Measurements from ENCODE around the gene NOP53.

Gene NOP53

GRCh38 chr19:47749326-47749725 lies 4.0 kb downstream of the NOP53 start:
- ChIA-PET CTCF (interaction anchor here (3.7 to 7.1 kb wide), 2 partner anchors 17 to 38 kb away, joined by 15 to 211 read pairs; partner anchors contain the start of gene EHD2), POLR2A (no interaction called here)
- H3K4me3 ChIP-seq (ENCODE audit: low read depth, low read length) = no peak overlapping the region
- DNase-seq (ENCODE audit: low read depth, low spot score) = no peak
- no peak for TF ChIP-seq CTCF (IDR thresholded peaks at IDR 0.05; ENCODE audit: insufficient read depth, low read length, missing control alignments)

DNA sequence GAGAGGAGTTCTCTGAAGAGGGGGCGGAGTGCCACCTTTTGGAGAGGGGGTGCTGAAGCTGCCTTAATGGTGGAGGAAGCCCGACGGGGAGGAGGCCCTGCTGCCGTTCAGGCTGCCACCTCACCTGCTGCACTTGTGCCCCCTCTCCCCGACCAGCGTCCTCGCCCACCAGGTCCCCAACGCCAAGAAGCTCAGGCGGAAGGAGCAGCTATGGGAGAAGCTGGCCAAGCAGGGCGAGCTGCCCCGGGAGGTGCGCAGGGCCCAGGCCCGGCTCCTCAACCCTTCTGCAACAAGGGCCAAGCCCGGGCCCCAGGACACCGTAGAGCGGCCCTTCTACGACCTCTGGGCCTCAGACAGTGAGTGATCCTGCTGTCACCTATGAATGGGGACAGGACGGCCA lies 5.4 kb downstream of the NOP53 start:
- no peak overlapping the region for H3K4me3 ChIP-seq (ENCODE audit: low read depth, low read length)
- no peak for TF ChIP-seq CTCF (IDR thresholded peaks at IDR 0.05; ENCODE audit: insufficient read depth, low read length, missing control alignments)
- no peak for DNase-seq (ENCODE audit: low read depth, low spot score)
- POLR2A ChIA-PET = interaction anchor here (1.0 kb wide), 1 partner anchor 323 kb away, joined by 3 read pairs; no protein-coding TSS in a partner anchor
- CTCF ChIA-PET = interaction anchor here (1.0 to 2.0 kb wide), 2 partner anchors 14 to 43 kb away, joined by 5 to 14 read pairs; no protein-coding TSS in a partner anchor

- no peak for DNase-seq (ENCODE audit: low read depth, low spot score)
- CTCF ChIA-PET = interaction anchor here (0.9 to 2.0 kb wide), 6 partner anchors 10 to 317 kb away, joined by 3 to 14 read pairs (median 4); no protein-coding TSS in a partner anchor
- H3K4me3 ChIP-seq (ENCODE audit: low read depth, low read length) = no peak overlapping the region
- TF ChIP-seq CTCF (IDR thresholded peaks at IDR 0.05; ENCODE audit: insufficient read depth, low read length, missing control alignments) = no peak
- POLR2A ChIA-PET = no interaction called here
Measured at GRCh38 chr19:47752440-47753211, 7.3 kb downstream of the NOP53 start.

GRCh38 chr19:47754206-47755064 lies 9.1 kb downstream of the NOP53 start:
- TF ChIP-seq CTCF (IDR thresholded peaks at IDR 0.05; ENCODE audit: insufficient read depth, low read length, missing control alignments) = no peak
- CTCF ChIA-PET = interaction anchor here (1.0 to 1.2 kb wide), 2 partner anchors 11 to 44 kb away, joined by 3 to 7 read pairs; no protein-coding TSS in a partner anchor
- POLR2A ChIA-PET = interaction anchor here (0.7 to 0.9 kb wide), 2 partner anchors 9 to 42 kb away, joined by 3 to 4 read pairs; no protein-coding TSS in a partner anchor

DNA sequence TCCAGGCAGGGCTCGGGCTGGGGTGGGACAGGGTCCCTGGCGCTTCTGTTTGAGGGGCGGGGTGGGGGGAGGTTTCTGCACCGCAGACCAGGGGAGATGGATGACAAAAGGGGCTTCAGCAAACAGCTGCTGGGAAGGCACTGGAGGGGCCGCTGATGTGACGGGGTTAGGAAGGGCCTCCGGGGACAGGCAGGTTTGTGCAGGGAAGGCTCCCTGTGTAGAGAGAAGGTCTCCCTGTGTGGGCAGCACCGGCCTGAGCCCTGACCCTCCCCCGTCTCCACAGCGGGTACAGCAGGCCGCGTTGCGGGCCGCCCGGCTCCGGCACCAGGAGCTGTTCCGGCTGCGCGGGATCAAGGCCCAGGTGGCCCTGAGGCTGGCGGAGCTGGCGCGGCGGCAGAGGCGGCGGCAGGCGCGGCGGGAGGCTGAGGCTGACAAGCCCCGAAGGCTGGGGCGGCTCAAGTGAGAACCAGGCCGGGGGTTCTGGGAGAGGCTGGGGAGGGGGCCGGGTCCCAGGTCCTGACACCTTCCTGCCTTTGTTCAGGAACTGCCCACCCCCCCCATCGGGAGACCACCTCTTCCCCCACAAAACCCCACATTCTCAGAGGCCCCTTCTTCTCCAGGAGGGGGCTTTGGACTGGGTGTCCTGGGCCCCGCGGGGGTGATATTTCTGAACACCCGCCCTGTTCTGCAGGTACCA lies 9.9 kb downstream of the NOP53 start:
- CTCF ChIA-PET = interaction anchor here (1.0 to 1.2 kb wide), 3 partner anchors 10 to 45 kb away, joined by 3 to 7 read pairs (median 3); no protein-coding TSS in a partner anchor
- POLR2A ChIA-PET = no interaction called here

More at GRCh38 chr19:47754206-47755064, 9.1 kb downstream of the NOP53 start:
- H3K4me3 ChIP-seq (ENCODE audit: low read depth, low read length) = no peak overlapping the region
- no peak for DNase-seq (ENCODE audit: low read depth, low spot score)

More for the DNA sequence above, 9.9 kb downstream of the NOP53 start:
- no peak for DNase-seq (ENCODE audit: low read depth, low spot score)
- H3K4me3 ChIP-seq (ENCODE audit: low read depth, low read length) = no peak overlapping the region
- TF ChIP-seq CTCF (IDR thresholded peaks at IDR 0.05; ENCODE audit: insufficient read depth, low read length, missing control alignments) = no peak

All from AG04449 (cell line).